ENCODE measurements around the gene SPON1.

DNA sequence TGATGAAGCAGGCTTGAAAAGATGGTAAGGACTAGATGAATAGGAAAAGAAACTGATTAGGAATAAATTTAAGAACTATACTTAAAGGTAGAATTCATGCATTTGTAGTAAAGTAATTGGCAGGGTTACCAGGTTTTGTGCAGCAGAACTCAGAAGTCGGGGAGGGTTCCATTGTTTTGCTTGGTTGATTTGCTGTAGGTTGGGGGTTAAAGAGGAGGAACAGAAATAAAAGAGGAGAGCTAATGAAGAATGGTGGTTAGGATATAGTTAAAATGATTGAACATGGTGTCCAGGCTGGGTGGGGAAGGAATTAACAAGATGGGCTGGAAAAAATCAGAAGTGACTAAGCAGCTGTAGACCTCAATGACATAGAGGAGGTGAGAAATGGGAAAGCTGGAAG lies 5.5 kb upstream of the SPON1 start:
- TF ChIP-seq, protein P1, sequence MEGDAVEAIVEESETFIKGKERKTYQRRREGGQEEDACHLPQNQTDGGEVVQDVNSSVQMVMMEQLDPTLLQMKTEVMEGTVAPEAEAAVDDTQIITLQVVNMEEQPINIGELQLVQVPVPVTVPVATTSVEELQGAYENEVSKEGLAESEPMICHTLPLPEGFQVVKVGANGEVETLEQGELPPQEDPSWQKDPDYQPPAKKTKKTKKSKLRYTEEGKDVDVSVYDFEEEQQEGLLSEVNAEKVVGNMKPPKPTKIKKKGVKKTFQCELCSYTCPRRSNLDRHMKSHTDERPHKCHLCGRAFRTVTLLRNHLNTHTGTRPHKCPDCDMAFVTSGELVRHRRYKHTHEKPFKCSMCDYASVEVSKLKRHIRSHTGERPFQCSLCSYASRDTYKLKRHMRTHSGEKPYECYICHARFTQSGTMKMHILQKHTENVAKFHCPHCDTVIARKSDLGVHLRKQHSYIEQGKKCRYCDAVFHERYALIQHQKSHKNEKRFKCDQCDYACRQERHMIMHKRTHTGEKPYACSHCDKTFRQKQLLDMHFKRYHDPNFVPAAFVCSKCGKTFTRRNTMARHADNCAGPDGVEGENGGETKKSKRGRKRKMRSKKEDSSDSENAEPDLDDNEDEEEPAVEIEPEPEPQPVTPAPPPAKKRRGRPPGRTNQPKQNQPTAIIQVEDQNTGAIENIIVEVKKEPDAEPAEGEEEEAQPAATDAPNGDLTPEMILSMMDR (conservative IDR thresholded peaks at IDR 0.05; ENCODE audit: low read depth in 2 of 2): no peak
- TF ChIP-seq EZH2 (IDR thresholded peaks at IDR 0.05; ENCODE audit: low read depth, unreplicated experiment) (no peak), JUNB (IDR thresholded peaks at IDR 0.05; ENCODE audit: unreplicated experiment) (no peak), POLR2AphosphoS5 (IDR thresholded peaks at IDR 0.05; ENCODE audit: low read depth) (no peak), EZH2phosphoT487 (IDR thresholded peaks at IDR 0.05; ENCODE audit: unreplicated experiment) (no peak), CREB1 (CRISPR knock-in tag; IDR thresholded peaks at IDR 0.05; ENCODE audit: low read depth) (no peak), ZNF114 (CRISPR knock-in tag; IDR thresholded peaks at IDR 0.05) (no peak), NANOG (IDR thresholded peaks at IDR 0.05; ENCODE audit: borderline replicate concordance) (no peak)
- TF ChIP-seq, protein P2, sequence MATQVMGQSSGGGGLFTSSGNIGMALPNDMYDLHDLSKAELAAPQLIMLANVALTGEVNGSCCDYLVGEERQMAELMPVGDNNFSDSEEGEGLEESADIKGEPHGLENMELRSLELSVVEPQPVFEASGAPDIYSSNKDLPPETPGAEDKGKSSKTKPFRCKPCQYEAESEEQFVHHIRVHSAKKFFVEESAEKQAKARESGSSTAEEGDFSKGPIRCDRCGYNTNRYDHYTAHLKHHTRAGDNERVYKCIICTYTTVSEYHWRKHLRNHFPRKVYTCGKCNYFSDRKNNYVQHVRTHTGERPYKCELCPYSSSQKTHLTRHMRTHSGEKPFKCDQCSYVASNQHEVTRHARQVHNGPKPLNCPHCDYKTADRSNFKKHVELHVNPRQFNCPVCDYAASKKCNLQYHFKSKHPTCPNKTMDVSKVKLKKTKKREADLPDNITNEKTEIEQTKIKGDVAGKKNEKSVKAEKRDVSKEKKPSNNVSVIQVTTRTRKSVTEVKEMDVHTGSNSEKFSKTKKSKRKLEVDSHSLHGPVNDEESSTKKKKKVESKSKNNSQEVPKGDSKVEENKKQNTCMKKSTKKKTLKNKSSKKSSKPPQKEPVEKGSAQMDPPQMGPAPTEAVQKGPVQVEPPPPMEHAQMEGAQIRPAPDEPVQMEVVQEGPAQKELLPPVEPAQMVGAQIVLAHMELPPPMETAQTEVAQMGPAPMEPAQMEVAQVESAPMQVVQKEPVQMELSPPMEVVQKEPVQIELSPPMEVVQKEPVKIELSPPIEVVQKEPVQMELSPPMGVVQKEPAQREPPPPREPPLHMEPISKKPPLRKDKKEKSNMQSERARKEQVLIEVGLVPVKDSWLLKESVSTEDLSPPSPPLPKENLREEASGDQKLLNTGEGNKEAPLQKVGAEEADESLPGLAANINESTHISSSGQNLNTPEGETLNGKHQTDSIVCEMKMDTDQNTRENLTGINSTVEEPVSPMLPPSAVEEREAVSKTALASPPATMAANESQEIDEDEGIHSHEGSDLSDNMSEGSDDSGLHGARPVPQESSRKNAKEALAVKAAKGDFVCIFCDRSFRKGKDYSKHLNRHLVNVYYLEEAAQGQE (IDR thresholded peaks at IDR 0.05; ENCODE audit: unreplicated experiment): no peak
